SK-N-MC (cell line): ENCODE data around the gene GYS2.

ENCODE experiments used
- EZH2 ChIP-seq: fragments of 200-600 bp; sonication (generic); IDR thresholded peaks from one replicate; pipeline ENCODE4 v1.6.1; 2017; ENCODE audit warnings: antibody characterized with exemption
- POLR2AphosphoS5 ChIP-seq: IDR thresholded peaks from 2 replicates; pipeline ENCODE4 v1.6.1; 2012; ENCODE audit warnings: mild to moderate bottlenecking, low read depth, low read length, borderline replicate concordance

- no peak for TF ChIP-seq EZH2
- no peak for TF ChIP-seq POLR2AphosphoS5
These were observed 64.8 kb downstream of the GYS2 start for GRCh38 chr12:21539797-21540196.
